GM13976 (cell line): ENCODE results near the gene DYNLT1.
A peak's percentile ranks its signal among the peaks of the same experiment; 100 is the strongest.
"Not testable (repeated sequence)": the region's sequence is repeated elsewhere in the genome, so short reads cannot be mapped to it uniquely, and the experiment has no call there.

Source experiments
- DNase-seq: peaks from one replicate; pipeline ENCODE4 v3.0.0; 2012; ENCODE audit warnings: low spot score
- in situ Hi-C: fragments of 300-500 bp; cut with MboI; formaldehyde crosslinking; loops from one replicate; pipeline ENCODE4 v1.12.0; 2022; ENCODE audit warnings: low sequenced_read_pairs, mixed read lengths, inconsistent platforms; ENCODE audit not compliant: unreplicated experiment
- TF ChIP-seq, protein P1 (sequence below): IDR thresholded peaks from 2 replicates; pipeline ENCODE4 v1.5.1; 2012; ENCODE audit warnings: borderline replicate concordance, mild to moderate bottlenecking; ENCODE audit not compliant: insufficient read depth; ENCODE audit errors: extremely low read depth, missing control alignments, control extremely low read depth

The DYNLT1 gene

DNA sequence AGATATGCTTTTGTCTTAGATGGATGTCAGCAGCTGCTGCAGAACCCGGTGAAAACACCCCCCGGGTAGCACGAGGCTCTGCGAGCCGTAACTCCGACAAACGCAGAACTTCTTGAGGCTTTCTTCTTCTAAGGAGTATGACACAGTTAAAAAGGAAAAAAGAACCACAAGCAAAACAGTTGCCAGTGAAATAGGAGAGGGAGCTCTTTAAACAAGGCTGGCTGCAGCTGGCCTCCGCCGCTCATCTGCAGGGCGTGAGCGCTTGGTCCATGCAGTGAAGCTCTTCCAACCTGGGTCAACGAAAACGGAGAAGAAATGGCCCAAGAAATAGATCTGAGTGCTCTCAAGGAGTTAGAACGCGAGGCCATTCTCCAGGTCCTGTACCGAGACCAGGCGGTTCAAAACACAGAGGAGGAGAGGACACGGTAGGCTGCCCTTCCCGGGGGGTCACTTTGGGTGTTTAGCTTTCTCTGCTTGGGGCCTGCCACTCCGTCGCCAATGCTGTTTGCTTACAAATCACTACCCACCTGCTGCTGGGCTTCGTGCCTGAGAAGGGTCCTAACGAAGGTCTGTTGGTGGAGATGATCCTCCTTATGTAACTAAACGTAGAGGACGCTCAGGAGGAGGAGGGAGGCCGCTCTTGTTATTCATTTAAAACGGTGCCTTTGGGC is 18.5 kb upstream of the DYNLT1 start:
- in situ Hi-C loops: no loop called here
- no peak for DNase-seq
- TF ChIP-seq, protein P1, sequence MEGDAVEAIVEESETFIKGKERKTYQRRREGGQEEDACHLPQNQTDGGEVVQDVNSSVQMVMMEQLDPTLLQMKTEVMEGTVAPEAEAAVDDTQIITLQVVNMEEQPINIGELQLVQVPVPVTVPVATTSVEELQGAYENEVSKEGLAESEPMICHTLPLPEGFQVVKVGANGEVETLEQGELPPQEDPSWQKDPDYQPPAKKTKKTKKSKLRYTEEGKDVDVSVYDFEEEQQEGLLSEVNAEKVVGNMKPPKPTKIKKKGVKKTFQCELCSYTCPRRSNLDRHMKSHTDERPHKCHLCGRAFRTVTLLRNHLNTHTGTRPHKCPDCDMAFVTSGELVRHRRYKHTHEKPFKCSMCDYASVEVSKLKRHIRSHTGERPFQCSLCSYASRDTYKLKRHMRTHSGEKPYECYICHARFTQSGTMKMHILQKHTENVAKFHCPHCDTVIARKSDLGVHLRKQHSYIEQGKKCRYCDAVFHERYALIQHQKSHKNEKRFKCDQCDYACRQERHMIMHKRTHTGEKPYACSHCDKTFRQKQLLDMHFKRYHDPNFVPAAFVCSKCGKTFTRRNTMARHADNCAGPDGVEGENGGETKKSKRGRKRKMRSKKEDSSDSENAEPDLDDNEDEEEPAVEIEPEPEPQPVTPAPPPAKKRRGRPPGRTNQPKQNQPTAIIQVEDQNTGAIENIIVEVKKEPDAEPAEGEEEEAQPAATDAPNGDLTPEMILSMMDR: no peak

DNA sequence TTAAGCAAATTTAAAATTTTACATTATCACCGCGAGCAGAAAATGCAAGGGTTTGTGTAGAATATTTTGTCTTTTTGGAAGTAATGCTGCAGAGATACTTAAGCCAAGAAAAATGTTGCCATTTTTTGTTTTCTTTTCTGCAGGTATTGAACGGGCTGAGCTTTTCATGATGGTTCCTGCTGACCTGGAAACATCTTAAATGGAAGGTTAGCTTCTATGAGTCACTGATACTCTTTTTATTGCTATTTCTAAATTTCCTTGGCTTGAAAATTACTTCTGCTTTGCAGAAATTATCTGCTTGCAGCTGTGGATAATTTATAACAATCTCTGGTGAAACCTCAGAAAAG is 18.0 kb upstream of the DYNLT1 start:
- in situ Hi-C loops: no loop called here
- TF ChIP-seq, protein P1: no peak
- no peak for DNase-seq

DNA sequence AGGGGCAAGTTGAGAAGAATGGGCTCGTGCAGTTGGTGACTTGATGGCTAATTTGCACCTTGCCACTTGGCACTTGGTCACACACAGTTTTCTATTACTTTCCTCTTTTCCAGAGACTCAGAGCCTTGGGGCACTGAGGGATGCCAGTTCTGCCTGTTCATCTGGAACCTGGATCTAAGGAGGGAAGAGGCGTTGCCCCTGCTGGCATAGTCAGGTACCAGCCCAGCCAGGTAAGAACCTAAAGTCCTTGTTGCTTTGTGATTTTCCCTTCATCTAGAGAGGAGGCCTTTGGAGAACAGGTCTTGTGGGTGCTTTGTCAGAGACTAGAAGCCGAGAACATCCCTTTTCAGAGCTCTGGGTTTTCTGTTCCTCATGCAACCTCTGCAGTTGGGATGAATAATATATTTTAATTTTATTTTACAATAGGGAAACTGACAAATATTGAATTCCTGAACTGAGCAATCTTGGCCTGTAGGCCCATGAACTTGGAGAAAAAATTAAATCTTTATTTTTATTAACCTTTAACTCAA is 16.7 kb upstream of the DYNLT1 start:
- TF ChIP-seq, protein P1: no peak
- DNase-seq: no peak
- in situ Hi-C loops: no loop called here

DNA sequence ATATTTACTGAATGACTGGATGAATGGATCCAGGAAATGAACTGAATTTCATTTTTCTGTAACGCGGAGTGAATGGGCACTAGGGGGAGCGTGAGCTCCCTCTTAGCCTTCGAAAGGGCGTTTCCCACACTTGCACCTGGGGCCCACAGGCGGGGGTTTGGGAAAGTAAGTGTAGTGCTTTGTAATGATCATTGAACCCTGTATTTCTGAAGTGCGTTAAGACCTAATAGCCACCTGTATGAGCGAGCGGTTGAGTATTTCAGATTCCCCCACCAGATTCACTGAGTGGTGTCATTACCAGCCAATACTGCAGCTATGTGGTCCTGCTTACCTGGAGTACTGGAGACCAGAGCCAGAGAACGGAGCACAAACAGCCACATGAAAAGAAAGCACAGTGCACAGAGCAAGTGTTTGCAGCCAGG is 15.8 kb upstream of the DYNLT1 start:
- DNase-seq: peak; percentile 64
- in situ Hi-C loops: no loop called here
- TF ChIP-seq, protein P1: peak; percentile 40

DNA sequence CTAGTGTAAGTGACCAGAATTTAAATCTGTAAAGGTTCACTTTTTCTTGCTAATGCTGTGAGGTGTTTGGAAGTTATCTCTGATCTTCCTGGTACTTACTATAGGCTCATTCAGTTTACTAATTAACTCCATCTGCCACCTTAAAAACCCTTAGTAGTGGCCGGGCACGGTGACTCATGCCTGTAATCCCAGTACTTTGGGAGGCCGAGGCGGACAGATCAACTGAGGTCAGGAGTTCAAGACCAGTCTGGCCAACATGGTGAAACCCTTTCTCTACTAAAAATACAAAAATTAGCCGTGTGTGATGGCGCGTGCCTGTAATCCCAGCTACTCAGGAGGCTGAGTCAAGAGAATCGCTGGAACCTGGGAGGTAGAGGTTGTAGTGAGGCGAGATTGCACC is 12.4 kb upstream of the DYNLT1 start:
- in situ Hi-C loops, DNase-seq: not testable (repeated sequence)

DNA sequence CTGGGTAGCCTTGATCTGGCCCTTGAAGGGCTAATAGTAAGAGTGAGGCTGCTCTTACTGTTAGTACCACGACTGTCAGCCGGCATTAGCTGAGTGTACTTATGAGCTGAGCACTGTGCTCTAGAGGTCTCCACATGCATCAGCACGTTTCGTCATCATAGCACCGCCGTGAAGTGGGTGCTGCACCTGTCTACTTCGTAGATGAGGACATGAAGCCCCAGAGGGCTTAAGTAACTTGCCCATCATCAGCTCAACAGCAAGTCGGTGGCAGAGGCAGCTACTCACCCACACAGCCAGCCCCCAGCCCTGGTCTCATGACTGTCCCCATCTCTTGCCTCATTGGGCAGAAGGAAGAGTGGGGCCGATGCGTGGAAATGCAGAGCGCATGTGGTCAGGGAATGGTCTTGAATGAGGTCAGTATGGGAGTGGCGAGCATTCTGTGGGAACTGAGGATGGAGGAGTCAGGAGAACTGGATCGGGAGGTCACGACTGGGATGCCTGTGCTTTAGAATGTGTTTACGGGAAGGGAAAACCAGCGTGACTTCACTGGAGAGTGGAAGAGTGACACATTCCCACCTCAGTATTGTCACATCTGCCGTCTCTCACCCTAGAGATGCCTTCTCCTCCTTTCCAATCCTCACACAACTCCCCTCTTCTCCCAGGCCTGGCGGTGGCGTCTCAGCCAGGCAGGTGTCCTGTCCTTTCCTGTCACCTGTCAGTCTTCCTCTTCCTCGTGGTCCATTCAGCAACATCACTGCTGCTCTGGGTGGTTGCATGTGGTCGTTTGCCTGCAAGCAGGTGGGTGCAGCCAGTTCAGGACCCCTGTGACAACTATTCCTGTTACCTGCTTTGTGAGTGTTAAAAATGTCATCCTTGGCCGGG is 11.3 kb upstream of the DYNLT1 start:
- in situ Hi-C loops: no loop called here
- TF ChIP-seq, protein P1: no peak

More for the DNA sequence above, 11.3 kb upstream of the DYNLT1 start:
- DNase-seq: no peak
